H1 (cell line): ENCODE results near the gene RPA3. TPM values are rescaled to one million over a fixed set of nuclear protein-coding genes. Genes with fewer than 3 reads are reported as not detected.
"Not testable (repeated sequence)": the region's sequence is repeated elsewhere in the genome, so short reads cannot be mapped to it uniquely, and the experiment has no call there.

Experiments
- CTCF ChIA-PET: fragments of 300-600 bp; sonication (Branson Sonifier 250); formaldehyde crosslinking; loops from one replicate; lab custom pipeline; 2021; ENCODE audit not compliant: partially characterized antibody; lab: Charles Lee
- POLR2A ChIA-PET: fragments of 300-600 bp; sonication (Branson Sonifier 250); formaldehyde crosslinking; loops from one replicate; lab custom pipeline; 2021; ENCODE audit warnings: inconsistent platforms; ENCODE audit not compliant: partially characterized antibody; lab: Charles Lee
- DNase-seq, 2 experiments: peaks; one replicate each; pipeline versions ENCODE4 v3.0.0 to v3.0.0-alpha.2; 2010 to 2022; ENCODE audit warnings: low spot score in 2 of 2, low read depth in 1 of 2, mixed read lengths in 1 of 2
- FAIRE-seq: peaks from 2 replicates; lab custom pipeline; 2011; peaks lifted over from hg19 to GRCh38; lab: Jason Lieb, UNC
- H2AFZ ChIP-seq: 2 replicates; pipeline ENCODE4 v1.8.1; 2012; ENCODE audit warnings: low read length, inconsistent platforms
- H2AK5ac ChIP-seq: 2 replicates; pipeline ENCODE4 v1.6.1; 2013; ENCODE audit warnings: low read depth, low read length
- H2BK120ac ChIP-seq: replicated peaks from 2 replicates; pipeline ENCODE3; 2013; ENCODE audit warnings: low read depth, low read length, inconsistent platforms
- H2BK12ac ChIP-seq: 2 replicates; pipeline ENCODE4 v1.6.1; 2013; ENCODE audit warnings: low read depth, low read length
- H2BK15ac ChIP-seq: 2 replicates; pipeline ENCODE4 v1.6.1; 2013; ENCODE audit warnings: low read length
- H2BK20ac ChIP-seq: 2 replicates; pipeline ENCODE4 v1.6.1; 2013; ENCODE audit warnings: low read length
- H2BK5ac ChIP-seq: 2 replicates; pipeline ENCODE4 v1.6.1; 2013; ENCODE audit warnings: low read depth, low read length
- H3K14ac ChIP-seq: 2 replicates; pipeline ENCODE4 v1.6.1; 2013; ENCODE audit warnings: inconsistent platforms; ENCODE audit not compliant: insufficient read length
- H3K18ac ChIP-seq: 2 replicates; pipeline ENCODE4 v1.6.1; 2013; ENCODE audit warnings: low read length; ENCODE audit errors: extremely low read depth
- H3K23ac ChIP-seq: 2 replicates; pipeline ENCODE4 v1.6.1; 2013; ENCODE audit warnings: inconsistent platforms; ENCODE audit not compliant: insufficient read length
- H3K23me2 ChIP-seq: 2 replicates; pipeline ENCODE4 v1.6.1; 2013; ENCODE audit warnings: low read depth, low read length
- H3K27ac ChIP-seq: 2 replicates; pipeline ENCODE4 v1.6.1; 2011; ENCODE audit warnings: low read depth, low read length, inconsistent platforms
- H3K27me3 ChIP-seq, 4 experiments: replicated peaks in 1 of 4; 1 replicate in 1 of 4; 2 replicates in 3 of 4; pipeline versions ENCODE4 v1.6.1 to v1.8.1; 2011 to 2013; ENCODE audit warnings: low read length in 3 of 4, mild to moderate bottlenecking in 3 of 4, inconsistent platforms in 2 of 4, mixed read lengths in 2 of 4, moderate library complexity in 1 of 4; ENCODE audit not compliant: control insufficient read depth in 3 of 4, insufficient read depth in 3 of 4; ENCODE audit errors: extremely low read depth in 1 of 4
- H3K36me3 ChIP-seq, 4 experiments: 2 replicates each; pipeline versions ENCODE4 v1.6.1 to v1.8.1; 2011 to 2013; ENCODE audit warnings: mild to moderate bottlenecking in 4 of 4, low read length in 3 of 4, moderate library complexity in 2 of 4, control low read depth in 1 of 4, inconsistent platforms in 1 of 4; ENCODE audit not compliant: insufficient read depth in 4 of 4, control insufficient read depth in 2 of 4
- H3K4ac ChIP-seq: replicated peaks from 2 replicates; pipeline ENCODE3; 2013; ENCODE audit warnings: low read length, low read depth, mixed read lengths, inconsistent platforms; ENCODE audit not compliant: insufficient read length
- H3K4me1 ChIP-seq, 4 experiments: replicated peaks in 1 of 4; 1 replicate in 1 of 4; 2 replicates in 3 of 4; pipeline versions ENCODE4 v1.6.1 to v1.8.1; 2011 to 2013; ENCODE audit warnings: low read length in 3 of 4, inconsistent platforms in 2 of 4, mixed read lengths in 1 of 4; ENCODE audit not compliant: insufficient read depth in 4 of 4, control insufficient read depth in 3 of 4
- H3K4me2 ChIP-seq, 2 experiments: 2 replicates each; pipeline versions ENCODE4 v1.6.1 to v1.8.1; 2011 to 2013; ENCODE audit warnings: low read depth in 2 of 2, low read length in 2 of 2, control low read depth in 1 of 2, inconsistent platforms in 1 of 2, mild to moderate bottlenecking in 1 of 2; ENCODE audit not compliant: insufficient read depth in 1 of 2
- H3K4me3 ChIP-seq, 4 experiments: fragments of 200-600, 300-600 bp in 1 of 4; sonication (generic), shearing (Covaris generic), sonication (Bioruptor Twin) in 1 of 4; 2 replicates each; pipeline versions ENCODE4 v1.5.1 to v1.8.1; 2011 to 2016; ENCODE audit warnings: low read length in 4 of 4, low read depth in 3 of 4, control low read depth in 2 of 4, inconsistent platforms in 2 of 4, mild to moderate bottlenecking in 2 of 4, mixed read lengths in 1 of 4, moderate library complexity in 1 of 4; ENCODE audit not compliant: insufficient read depth in 2 of 4; ENCODE audit errors: extremely low read depth in 1 of 4
- H3K56ac ChIP-seq: replicated peaks from 2 replicates; pipeline ENCODE3; 2013; ENCODE audit warnings: low read depth, mild to moderate bottlenecking, mixed read lengths, low read length, inconsistent platforms; ENCODE audit not compliant: insufficient read length
- H3K79me1 ChIP-seq: 2 replicates; pipeline ENCODE4 v1.6.1; 2013; ENCODE audit warnings: low read depth, low read length, control low read depth
- H3K79me2 ChIP-seq, 2 experiments: 2 replicates each; pipeline versions ENCODE4 v1.6.1 to v1.8.1; 2012 to 2013; ENCODE audit warnings: low read length in 2 of 2, mild to moderate bottlenecking in 2 of 2, inconsistent platforms in 1 of 2; ENCODE audit not compliant: insufficient read depth in 2 of 2, control insufficient read depth in 1 of 2
- H3K9ac ChIP-seq, 4 experiments: replicated peaks in 1 of 4; 1 replicate in 1 of 4; 2 replicates in 3 of 4; pipeline versions ENCODE4 v1.6.1 to v1.8.1; 2011 to 2013; ENCODE audit warnings: low read depth in 3 of 4, low read length in 3 of 4, control low read depth in 2 of 4, mild to moderate bottlenecking in 2 of 4, moderate library complexity in 2 of 4, inconsistent platforms in 1 of 4; ENCODE audit errors: extremely low read depth in 1 of 4
- H3K9me3 ChIP-seq, 2 experiments: 2 replicates each; pipeline versions ENCODE4 v1.6.1 to v1.8.1; 2012 to 2013; ENCODE audit warnings: mild to moderate bottlenecking in 2 of 2, moderate library complexity in 2 of 2, control low read depth in 1 of 2, inconsistent platforms in 1 of 2, low read depth in 1 of 2, low read length in 1 of 2, mixed read lengths in 1 of 2; ENCODE audit not compliant: insufficient read depth in 2 of 2
- H4K20me1 ChIP-seq, 2 experiments: replicated peaks in 1 of 2; 2 replicates each; pipeline versions ENCODE3 to v1.8.1; 2011 to 2013; ENCODE audit warnings: inconsistent platforms in 2 of 2, low read length in 2 of 2, mild to moderate bottlenecking in 1 of 2; ENCODE audit not compliant: insufficient read depth in 2 of 2, control insufficient read depth in 1 of 2
- H4K5ac ChIP-seq: 2 replicates; pipeline ENCODE4 v1.6.1; 2013; ENCODE audit warnings: low read length, low read depth, mixed read lengths, inconsistent platforms; ENCODE audit not compliant: insufficient read length
- H4K8ac ChIP-seq: 2 replicates; pipeline ENCODE4 v1.8.0; 2013; ENCODE audit warnings: mild to moderate bottlenecking, moderate library complexity, low read length, inconsistent platforms; ENCODE audit not compliant: insufficient read depth; ENCODE audit errors: extremely low read depth
- H4K91ac ChIP-seq: replicated peaks from 2 replicates; pipeline ENCODE3; 2013; ENCODE audit warnings: low read length, mixed read lengths, inconsistent platforms; ENCODE audit not compliant: insufficient read length
- CTBP2 ChIP-seq: IDR thresholded peaks from 2 replicates; pipeline ENCODE4 v1.7.0; 2011; ENCODE audit warnings: borderline replicate concordance, mild to moderate bottlenecking, moderate library complexity, mixed read lengths, low read length; ENCODE audit not compliant: insufficient read depth, insufficient read length
- GTF2F1 ChIP-seq: IDR thresholded peaks from 2 replicates; pipeline ENCODE4 v1.6.1; 2012; ENCODE audit warnings: low read depth, low read length, improper control_type of control experiment, borderline replicate concordance
- HDAC6 ChIP-seq: IDR thresholded peaks from one replicate; pipeline ENCODE4 v1.7.1; 2012; ENCODE audit warnings: low read depth, mild to moderate bottlenecking, inconsistent platforms, low read length, moderate library complexity
- MAFK ChIP-seq: IDR thresholded peaks from 2 replicates; pipeline ENCODE4 v1.6.1; 2012; ENCODE audit warnings: low read depth, mild to moderate bottlenecking, improper control_type of control experiment, low read length
- PHF8 ChIP-seq: fragments of 200-600 bp; sonication (generic); conservative IDR thresholded peaks from 2 replicates; pipeline ENCODE4 v1.7.1; 2012; ENCODE audit warnings: low read depth, mild to moderate bottlenecking, inconsistent platforms, low read length, moderate library complexity
- POU5F1 ChIP-seq: IDR thresholded peaks from 2 replicates; pipeline ENCODE4 v1.6.1; 2011; ENCODE audit warnings: low read depth, mild to moderate bottlenecking, low read length, moderate library complexity
- RFX5 ChIP-seq: IDR thresholded peaks from 2 replicates; pipeline ENCODE4 v1.6.1; 2011; ENCODE audit warnings: low read depth, low read length, improper control_type of control experiment, borderline replicate concordance
- SP4 ChIP-seq: IDR thresholded peaks from 2 replicates; pipeline ENCODE4 v1.6.1; 2012; ENCODE audit warnings: low read length, inconsistent platforms
- SUZ12 ChIP-seq: fragments of 200-600 bp; sonication (generic); IDR thresholded peaks from 2 replicates; pipeline ENCODE4 v1.6.1; 2012; ENCODE audit warnings: mild to moderate bottlenecking, inconsistent platforms, low read length, moderate library complexity, mixed read lengths
- TAF7 ChIP-seq: optimal IDR thresholded peaks from 2 replicates; pipeline ENCODE3; 2011; ENCODE audit warnings: low read depth, mild to moderate bottlenecking, inconsistent platforms, low read length, moderate library complexity, borderline replicate concordance
- TCF12 ChIP-seq: IDR thresholded peaks from 2 replicates; pipeline ENCODE4 v1.6.1; 2011; ENCODE audit warnings: low read depth, mild to moderate bottlenecking, low read length
- WGBS, 2 experiments: shearing (Covaris generic) in 1 of 2; methylation state at CpG; one replicate each; pipeline versions ENCODE4 v1.1.6 to v1.1.7; 2013 to 2015; ENCODE audit warnings: low lambda C conversion rate in 2 of 2, mixed read lengths in 2 of 2, inconsistent platforms in 1 of 2, low coverage in 1 of 2, missing lambda C conversion rate in 1 of 2; ENCODE audit not compliant: insufficient replicate concordance in 2 of 2, insufficient coverage in 1 of 2, insufficient read length in 1 of 2; ENCODE audit errors: extremely low coverage in 1 of 2, missing lambda C conversion rate in 1 of 2; 5-methylcytosine and 5-hydroxymethylcytosine counted together
- polyA plus RNA-seq, 7 experiments: library from polyadenylated mRNA; depleted of rRNA in 3 of 7; stranded (reverse) in 5 of 7; unstranded in 2 of 7; fragments of >200 nt in 5 of 7; fragments of 200-250 nt in 2 of 7; gene quantifications; 1 replicate in 5 of 7; 2 replicates in 1 of 7; 4 replicates in 1 of 7; pipeline versions ENCODE4 v1.2.1 to v1.2.3, GENCODE V29; 2011 to 2013; ENCODE audit warnings: missing spikeins in 2 of 7, mixed read lengths in 2 of 7
- total RNA-seq: library from RNA; stranded (reverse); fragmentation: NEBNext Ultra II Directional; extraction: Animal tissue kit (Norgen Biotek cat#: 25700); gene quantifications from 2 replicates; pipeline ENCODE4 v1.2.1, GENCODE V29; 2021

The RPA3 gene
- total and polyA plus RNA-seq, 2 of the 8 experiments (the other 6 are each of a cell fraction or from before 2014, with no cell fraction given): 60.2 to 105 TPM

GRCh38 chr7:7662527-7662926, 55.9 kb downstream of the RPA3 start (continued):
- TF ChIP-seq PHF8: no peak
- no peak for TF ChIP-seq TAF7
- TF ChIP-seq HDAC6: no peak
- TF ChIP-seq POU5F1: no peak
- TF ChIP-seq RFX5: no peak
- TF ChIP-seq GTF2F1: no peak
- no peak for TF ChIP-seq TCF12
- TF ChIP-seq SP4: no peak
- no peak for TF ChIP-seq SUZ12
- no peak for TF ChIP-seq MAFK
- no peak for TF ChIP-seq CTBP2

GRCh38 chr7:7656459-7656858, 61.9 kb downstream of the RPA3 start:
- H3K23me2 ChIP-seq, H3K4ac ChIP-seq, H3K18ac ChIP-seq, H3K9ac ChIP-seq, H3K4me3 ChIP-seq, H2AK5ac ChIP-seq, H3K4me2 ChIP-seq, H4K91ac ChIP-seq, H2AFZ ChIP-seq, H2BK20ac ChIP-seq, CTCF ChIA-PET, H3K79me2 ChIP-seq, H3K14ac ChIP-seq, H2BK15ac ChIP-seq, H3K56ac ChIP-seq, H3K36me3 ChIP-seq, H3K9me3 ChIP-seq, H3K27ac ChIP-seq, H2BK12ac ChIP-seq, H3K79me1 ChIP-seq, H3K4me1 ChIP-seq, H4K8ac ChIP-seq, H3K27me3 ChIP-seq, H2BK120ac ChIP-seq, H3K23ac ChIP-seq, H4K20me1 ChIP-seq, H2BK5ac ChIP-seq, POLR2A ChIA-PET, FAIRE-seq, H4K5ac ChIP-seq, DNase-seq: not testable (repeated sequence)
- WGBS, 2 experiments: 98% methylated on average over 3 of the region's 3 CpGs; no CpG with 5 or more reads in 1 of the 2 experiments
